Fibroblast of villous mesenchyme (primary cell): Measurements from ENCODE around the gene GPR180. TPM values are rescaled to one million over a fixed set of nuclear protein-coding genes. Genes with fewer than 3 reads are reported as not detected.

Experiments used
- DNase-seq: peaks from one replicate; pipeline ENCODE4 v3.0.0-alpha.2; 2010; ENCODE audit warnings: low read depth
- H3K4me3 ChIP-seq: 2 replicates; pipeline ENCODE4 v1.5.1; 2011; ENCODE audit warnings: low read depth, mild to moderate bottlenecking, low read length
- CTCF ChIP-seq: IDR thresholded peaks from 2 replicates; pipeline ENCODE4 v1.5.1; 2012; ENCODE audit warnings: low read depth, mild to moderate bottlenecking, low read length; ENCODE audit not compliant: insufficient read depth
- small RNA-seq: library from RNA; depleted of rRNA; stranded (forward); fragments of <200 nt; gene quantifications from one replicate; pipeline ENCODE3, GENCODE V24; 2012
- total RNA-seq: library from RNA; depleted of rRNA; stranded (reverse); fragments of >200 nt; gene quantifications from 2 replicates; pipeline ENCODE4 v1.2.3, GENCODE V29; 2012

GPR180 gene
- total RNA-seq, 1 donor, result 28.1 TPM

DNA sequence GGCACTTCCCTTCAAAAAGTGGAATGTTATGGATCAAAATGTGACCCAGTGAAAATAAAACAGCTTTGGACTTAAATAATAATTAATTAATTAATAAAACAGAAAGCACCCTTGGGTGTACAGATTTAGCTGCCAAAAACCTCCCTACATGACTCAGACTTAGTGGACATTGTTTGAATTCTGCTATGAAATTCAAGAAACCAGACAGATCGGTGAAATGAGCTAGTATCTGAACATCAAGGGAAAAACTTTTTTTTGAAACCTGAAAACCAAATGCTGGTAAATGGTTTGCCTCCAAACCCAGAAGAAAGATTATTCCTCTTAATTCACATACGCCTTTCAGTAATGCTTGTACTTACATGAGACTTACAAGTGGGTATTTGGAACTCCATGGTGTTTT is 77.2 kb downstream of the GPR180 start:
- no peak for TF ChIP-seq CTCF
- DNase-seq, result no peak
- no peak overlapping the region for H3K4me3 ChIP-seq

GRCh38 chr13:94679614-94680013 is 78.0 kb downstream of the GPR180 start:
- TF ChIP-seq CTCF, result no peak
- no peak for DNase-seq
- no peak overlapping the region for H3K4me3 ChIP-seq

DNA sequence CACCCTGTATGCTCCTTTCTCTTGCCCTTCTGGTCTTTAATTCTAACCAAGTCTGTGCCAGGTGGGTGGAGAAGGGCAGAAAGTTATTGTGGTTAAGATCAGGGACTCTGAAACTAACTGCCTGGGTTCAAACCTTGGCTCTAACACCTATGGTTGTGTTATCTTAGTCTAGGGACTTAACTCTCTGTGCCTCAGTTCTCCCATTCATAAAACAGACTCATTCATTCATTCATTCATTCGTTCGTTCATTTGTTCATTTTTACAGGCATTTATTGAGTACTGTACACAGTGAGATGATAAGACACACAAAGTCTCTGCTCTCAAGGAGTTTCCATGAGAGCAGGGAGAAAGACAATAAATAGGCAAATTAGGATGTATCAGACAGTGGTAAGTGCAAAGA is 80.6 kb downstream of the GPR180 start:
- DNase-seq, result no peak
- H3K4me3 ChIP-seq, result no peak overlapping the region
- no peak for TF ChIP-seq CTCF

DNA sequence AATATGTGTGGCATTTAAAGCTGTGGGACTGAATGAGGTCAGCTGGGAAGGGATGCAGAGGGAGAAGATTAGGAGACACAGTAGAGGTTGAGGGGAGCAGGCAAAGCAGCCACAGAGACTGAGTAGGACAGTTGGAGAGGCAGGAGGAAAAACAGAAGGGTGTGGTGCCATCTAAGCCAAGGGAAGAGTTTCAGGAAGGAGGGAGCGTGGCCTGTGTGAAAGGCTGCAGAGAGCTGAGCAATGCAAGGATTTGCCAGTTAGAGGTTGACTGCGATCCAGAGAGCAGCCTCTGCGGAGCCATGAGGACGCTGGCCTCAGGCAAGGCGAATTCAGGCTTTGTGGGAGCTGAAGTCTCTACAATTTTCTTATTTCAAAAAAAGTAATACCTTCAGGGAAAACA is 81.8 kb downstream of the GPR180 start:
- no peak overlapping the region for H3K4me3 ChIP-seq
- DNase-seq, result no peak
- no peak for TF ChIP-seq CTCF

Small RNA genes lying within 50 kb of the gene (small RNA-seq; reads per million reads assigned to genes)
- not detected for gene RNA5SP36

Other genes starting within 250 kb of the GPR180 start
- not detected in 2 replicates for gene DCT, start 122.2 kb upstream of the GPR180 start, total RNA-seq
- gene TGDS, start 5.7 kb upstream of the GPR180 start, total RNA-seq, result 16.8 and 23.7 TPM in 2 replicates
- gene SOX21, start 110.7 kb downstream of the GPR180 start, total RNA-seq, result not detected in 2 replicates